Suprapubic skin (tissue), 4 donors: ENCODE measurements around the gene CENPH. TPM values are rescaled to one million over a fixed set of nuclear protein-coding genes. Genes with fewer than 3 reads are reported as not detected.
"Not testable (repeated sequence)": the region's sequence is repeated elsewhere in the genome, so short reads cannot be mapped to it uniquely, and the experiment has no call there.

Experiments
- DNase-seq, 2 donors: peaks; one replicate each; pipeline ENCODE4 v3.0.0-alpha.2; 2019; ENCODE audit warnings: low spot score in 2 of 2
- H3K27ac ChIP-seq: fragments of 200-600 bp; sonication (generic); one replicate; pipeline ENCODE4 v1.5.1; 2019
- H3K27me3 ChIP-seq: fragments of 200-600 bp; sonication (generic); one replicate; pipeline ENCODE4 v1.5.1; 2019
- H3K36me3 ChIP-seq: fragments of 200-600 bp; sonication (generic); one replicate; pipeline ENCODE4 v1.5.1; 2019
- H3K4me1 ChIP-seq: fragments of 200-600 bp; sonication (generic); one replicate; pipeline ENCODE4 v1.5.1; 2019
- H3K4me3 ChIP-seq: fragments of 200-600 bp; sonication (generic); one replicate; pipeline ENCODE4 v1.5.1; 2019; ENCODE audit warnings: mild to moderate bottlenecking
- H3K9me3 ChIP-seq: fragments of 200-600 bp; sonication (generic); one replicate; pipeline ENCODE4 v1.5.1; 2019
- EP300 ChIP-seq: sonication (generic); formaldehyde crosslinking; IDR thresholded peaks from one replicate; pipeline ENCODE4 v1.6.1; 2017; ENCODE audit warnings: antibody characterized with exemption
- POLR2A ChIP-seq, 2 donors: fragments of 450-650 bp; IDR thresholded peaks; one replicate each; pipeline ENCODE4 v1.6.1; 2017; ENCODE audit warnings: antibody characterized with exemption in 2 of 2, mild to moderate bottlenecking in 2 of 2, moderate library complexity in 2 of 2
- POLR2AphosphoS5 ChIP-seq, 3 donors: sonication (generic); formaldehyde crosslinking; IDR thresholded peaks; one replicate each; pipeline ENCODE4 v1.6.1; 2017; ENCODE audit warnings: antibody characterized with exemption in 3 of 3
- WGBS: methylation state at CpG from one replicate; pipeline ENCODE4 v1.1.5; 2018; 5-methylcytosine and 5-hydroxymethylcytosine counted together
- total RNA-seq, 4 donors: library from RNA; depleted of rRNA; stranded (reverse); fragments of >200 nt; gene quantifications; one replicate each; pipeline ENCODE4 v1.1.0, GENCODE V29; 2016
- TF ChIP-seq, protein P1 (sequence below), 2 donors: fragments of 200-600 bp in 1 of 2; fragments of 450-650 bp in 1 of 2; sonication (generic) in 1 of 2; IDR thresholded peaks; one replicate each; pipeline ENCODE4 v1.5.1; 2016 to 2019; ENCODE audit warnings: antibody characterized with exemption in 2 of 2, mild to moderate bottlenecking in 1 of 2, moderate library complexity in 1 of 2

Gene CENPH, protein sequence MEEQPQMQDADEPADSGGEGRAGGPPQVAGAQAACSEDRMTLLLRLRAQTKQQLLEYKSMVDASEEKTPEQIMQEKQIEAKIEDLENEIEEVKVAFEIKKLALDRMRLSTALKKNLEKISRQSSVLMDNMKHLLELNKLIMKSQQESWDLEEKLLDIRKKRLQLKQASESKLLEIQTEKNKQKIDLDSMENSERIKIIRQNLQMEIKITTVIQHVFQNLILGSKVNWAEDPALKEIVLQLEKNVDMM
- 1 to 10 TPM; 5.4 to 8.5 (median 6.5) TPM for total RNA-seq

- peak within 1 kb of the TSS; percentile 86 for H3K4me3 ChIP-seq
Measured at GRCh38 chr5:69189162-69190086, at the start of gene CENPH. Gene CENPH, plus strand, starts transcription at chr5:69189583. Its CDS starts 52 bp downstream, at chr5:69189635.

DNA sequence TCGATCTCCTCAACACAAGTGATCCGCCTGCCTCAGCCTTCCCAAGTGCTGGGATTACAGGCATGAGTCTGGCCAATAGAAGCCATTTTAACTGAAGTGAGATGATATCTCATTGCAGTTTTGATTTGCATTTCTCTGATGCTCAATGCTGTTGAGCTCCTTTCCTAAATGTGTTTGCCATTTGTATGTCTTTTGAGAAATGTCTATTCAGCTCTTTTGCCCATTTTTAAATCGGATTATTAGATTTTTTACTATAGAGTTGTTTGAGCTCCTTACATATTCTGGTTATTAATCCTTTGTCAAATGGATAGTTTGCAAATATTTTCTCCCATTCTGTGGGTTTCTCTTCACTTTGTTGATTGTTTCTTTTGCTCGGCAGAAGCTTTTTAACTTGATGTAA, 49.1 kb upstream of the CENPH start:
- not testable (repeated sequence) for H3K36me3 ChIP-seq, H3K4me1 ChIP-seq, H3K9me3 ChIP-seq, H3K27me3 ChIP-seq, H3K4me3 ChIP-seq, DNase-seq, H3K27ac ChIP-seq
- WGBS, result 93% methylated on average over 4 of the region's 4 CpGs

More at GRCh38 chr5:69189162-69190086, at the start of gene CENPH:
- 0% methylated on average over 51 of the region's 55 CpGs for WGBS
- H3K4me1 ChIP-seq, result peaks cover 19% of the 10 kb centered on the region
- no peak for TF ChIP-seq POLR2AphosphoS5 (IDR thresholded peaks at IDR 0.05)
- TF ChIP-seq, protein P1, sequence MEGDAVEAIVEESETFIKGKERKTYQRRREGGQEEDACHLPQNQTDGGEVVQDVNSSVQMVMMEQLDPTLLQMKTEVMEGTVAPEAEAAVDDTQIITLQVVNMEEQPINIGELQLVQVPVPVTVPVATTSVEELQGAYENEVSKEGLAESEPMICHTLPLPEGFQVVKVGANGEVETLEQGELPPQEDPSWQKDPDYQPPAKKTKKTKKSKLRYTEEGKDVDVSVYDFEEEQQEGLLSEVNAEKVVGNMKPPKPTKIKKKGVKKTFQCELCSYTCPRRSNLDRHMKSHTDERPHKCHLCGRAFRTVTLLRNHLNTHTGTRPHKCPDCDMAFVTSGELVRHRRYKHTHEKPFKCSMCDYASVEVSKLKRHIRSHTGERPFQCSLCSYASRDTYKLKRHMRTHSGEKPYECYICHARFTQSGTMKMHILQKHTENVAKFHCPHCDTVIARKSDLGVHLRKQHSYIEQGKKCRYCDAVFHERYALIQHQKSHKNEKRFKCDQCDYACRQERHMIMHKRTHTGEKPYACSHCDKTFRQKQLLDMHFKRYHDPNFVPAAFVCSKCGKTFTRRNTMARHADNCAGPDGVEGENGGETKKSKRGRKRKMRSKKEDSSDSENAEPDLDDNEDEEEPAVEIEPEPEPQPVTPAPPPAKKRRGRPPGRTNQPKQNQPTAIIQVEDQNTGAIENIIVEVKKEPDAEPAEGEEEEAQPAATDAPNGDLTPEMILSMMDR (IDR thresholded peaks at IDR 0.05), result no peak
- TF ChIP-seq EP300, result no peak
- H3K36me3 ChIP-seq, result peaks cover 3% of the 10 kb centered on the region
- H3K9me3 ChIP-seq, result no peaks in the 10 kb centered on the region
- H3K27ac ChIP-seq, result peak within 1 kb of the TSS; percentile 71
- H3K27me3 ChIP-seq, result no peaks in the 10 kb centered on the region
- DNase-seq, result peak; percentile 92 to 94

GRCh38 chr5:69140827-69141226, 48.6 kb upstream of the CENPH start:
- no peak for DNase-seq
- Histone ChIP-seq H3K4me3 (no peak overlapping the region), H3K36me3 (no peaks in the 10 kb centered on the region), H3K9me3 (peaks cover 10% of the 10 kb centered on the region), H3K27ac (no peak overlapping the region), H3K4me1 (no peaks in the 10 kb centered on the region), H3K27me3 (no peaks in the 10 kb centered on the region)
- 86% methylated on average over 1 of the region's 1 CpG for WGBS
- TF ChIP-seq POLR2A (IDR thresholded peaks at IDR 0.05) (no peak), POLR2AphosphoS5 (IDR thresholded peaks at IDR 0.05) (no peak), EP300 (no peak)
- TF ChIP-seq, protein P1 (IDR thresholded peaks at IDR 0.05), result no peak

GRCh38 chr5:69148576-69148975, 40.8 kb upstream of the CENPH start:
- not testable (repeated sequence) for H3K4me3 ChIP-seq, H3K27me3 ChIP-seq, H3K36me3 ChIP-seq, H3K27ac ChIP-seq, H3K4me1 ChIP-seq, H3K9me3 ChIP-seq, DNase-seq
- WGBS, result 70% methylated on average over 7 of the region's 7 CpGs

DNA sequence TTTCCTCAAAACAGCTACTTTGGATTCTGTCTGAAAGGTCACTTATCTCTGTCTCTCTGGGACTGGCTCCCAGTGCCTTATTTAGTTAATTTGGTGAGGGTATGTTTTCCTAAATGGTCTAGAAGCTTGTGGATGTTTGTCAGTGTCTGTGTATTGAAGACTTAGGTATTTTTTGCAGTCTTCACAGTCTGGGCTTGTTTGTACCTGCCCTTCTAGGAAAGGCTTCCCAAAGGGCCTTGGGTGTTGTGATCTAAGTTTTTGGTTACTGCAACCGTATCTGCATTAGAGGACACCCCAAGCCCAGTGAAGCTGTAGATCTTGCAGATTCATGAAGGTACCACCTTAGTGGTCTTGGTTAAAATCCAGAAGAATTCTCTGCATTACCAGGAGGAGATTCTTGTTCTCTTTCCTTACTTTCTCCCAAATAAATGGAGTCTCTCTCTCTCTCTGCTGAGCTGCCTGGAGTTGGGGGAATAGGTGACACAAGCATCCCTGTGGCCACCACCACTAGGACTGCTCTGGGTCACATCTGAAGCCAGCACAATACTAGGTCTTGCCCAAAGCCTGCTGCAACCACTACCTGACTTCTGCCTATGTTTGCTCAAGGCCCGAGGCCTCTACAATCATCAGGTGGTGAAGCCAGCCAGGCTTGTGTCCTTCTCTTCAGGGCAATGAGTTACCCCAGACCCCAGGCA, 40.3 kb upstream of the CENPH start:
- no peaks in the 10 kb centered on the region for H3K4me1 ChIP-seq
- DNase-seq, result no peak
- no peaks in the 10 kb centered on the region for H3K27me3 ChIP-seq
- no peak overlapping the region for H3K27ac ChIP-seq
- TF ChIP-seq POLR2AphosphoS5 (IDR thresholded peaks at IDR 0.05), result no peak
- no peak for TF ChIP-seq POLR2A (IDR thresholded peaks at IDR 0.05)
- TF ChIP-seq, protein P1 (IDR thresholded peaks at IDR 0.05), result no peak
- no peak for TF ChIP-seq EP300
- 70% methylated on average over 2 of the region's 2 CpGs for WGBS
- H3K9me3 ChIP-seq, result no peaks in the 10 kb centered on the region
- H3K4me3 ChIP-seq, result no peak overlapping the region
- H3K36me3 ChIP-seq, result no peaks in the 10 kb centered on the region

DNA sequence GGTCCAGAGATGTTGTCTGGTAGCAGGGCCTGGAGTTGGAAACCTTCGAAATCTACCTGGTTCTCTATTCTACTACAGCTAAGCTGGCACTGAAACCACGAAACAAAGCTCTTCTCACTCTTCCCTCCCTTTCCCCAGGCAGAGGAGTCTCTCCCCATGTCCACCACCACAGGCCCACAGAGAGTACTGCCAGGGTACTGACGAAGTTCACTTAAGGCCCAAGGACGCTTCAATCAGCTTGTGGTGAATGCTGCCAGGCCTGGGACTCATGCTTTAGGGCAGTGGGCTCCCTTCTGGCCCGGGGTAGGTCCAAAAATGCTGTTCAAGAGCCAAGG, 39.7 kb upstream of the CENPH start:
- Histone ChIP-seq H3K27ac (no peak overlapping the region), H3K4me1 (no peaks in the 10 kb centered on the region), H3K4me3 (no peak overlapping the region), H3K27me3 (no peaks in the 10 kb centered on the region), H3K9me3 (no peaks in the 10 kb centered on the region), H3K36me3 (no peaks in the 10 kb centered on the region)
- WGBS, result 94% methylated on average over 5 of the region's 5 CpGs
- TF ChIP-seq, protein P1 (IDR thresholded peaks at IDR 0.05), result no peak
- no peak for TF ChIP-seq EP300
- no peak for TF ChIP-seq POLR2A (IDR thresholded peaks at IDR 0.05)
- no peak for TF ChIP-seq POLR2AphosphoS5 (IDR thresholded peaks at IDR 0.05)
- DNase-seq, result no peak
